GM18873 (cell line): ENCODE data around the gene HGS.

ENCODE experiments used
- ATAC-seq: cut with Tn5 transposase; IDR thresholded peaks from one replicate; pipeline ENCODE4 v1.9.1; 2021; ENCODE audit warnings: mild to moderate bottlenecking, moderate library complexity, moderate number of reproducible peaks; ENCODE audit not compliant: unreplicated experiment, low FRiP score

HGS gene

GRCh38 chr17:81702934-81703746 is 19.3 kb downstream of the HGS start, which contains the start of gene MRPL12:
Gene MRPL12, plus strand, starts transcription at chr17:81703367. Its CDS starts 135 bp downstream, at chr17:81703502.
- peak; percentile 75 for ATAC-seq

DNA sequence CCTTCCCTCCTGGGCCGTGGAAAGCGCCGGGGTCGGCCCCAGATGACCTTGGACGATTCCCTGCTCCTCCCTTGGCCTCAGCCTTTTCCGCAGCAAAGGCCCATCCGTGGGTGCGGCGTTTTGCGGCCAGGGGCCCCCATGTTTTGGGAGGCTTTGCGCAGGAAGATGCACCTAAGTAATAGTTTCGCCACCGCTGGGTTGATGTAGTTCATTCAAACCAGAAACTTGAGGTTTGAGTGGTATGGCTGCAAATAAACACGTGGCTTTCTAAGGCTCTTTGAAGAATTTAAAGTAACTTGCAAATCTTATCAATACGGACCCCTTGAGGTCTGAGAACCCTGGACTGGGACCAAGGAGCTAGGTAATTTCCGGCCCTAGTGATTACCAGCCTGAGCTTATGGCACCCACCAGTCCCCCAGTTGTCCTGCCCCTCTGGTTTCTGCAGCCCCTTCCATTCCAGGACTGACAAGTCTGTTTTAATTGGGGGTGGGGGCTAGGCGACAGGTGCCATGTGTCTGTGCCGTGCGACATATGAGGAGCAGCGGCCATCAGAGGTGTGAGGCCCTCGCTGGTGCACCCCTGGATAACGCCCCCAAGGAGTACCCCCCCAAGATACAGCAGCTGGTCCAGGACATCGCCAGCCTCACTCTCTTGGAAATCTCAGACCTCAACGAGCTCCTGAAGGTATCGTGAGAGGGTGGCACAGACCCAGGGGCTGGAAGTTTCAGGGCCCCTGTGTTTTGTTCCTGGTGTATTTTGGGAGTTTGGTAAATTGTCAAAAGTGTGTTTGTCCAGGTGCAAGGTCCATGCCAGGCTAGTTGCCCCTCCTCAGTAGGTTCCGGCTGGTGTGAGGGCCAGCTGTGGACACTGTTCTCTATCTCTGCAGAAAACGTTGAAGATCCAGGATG is 20.2 kb downstream of the HGS start:
- ATAC-seq, result no peak

DNA sequence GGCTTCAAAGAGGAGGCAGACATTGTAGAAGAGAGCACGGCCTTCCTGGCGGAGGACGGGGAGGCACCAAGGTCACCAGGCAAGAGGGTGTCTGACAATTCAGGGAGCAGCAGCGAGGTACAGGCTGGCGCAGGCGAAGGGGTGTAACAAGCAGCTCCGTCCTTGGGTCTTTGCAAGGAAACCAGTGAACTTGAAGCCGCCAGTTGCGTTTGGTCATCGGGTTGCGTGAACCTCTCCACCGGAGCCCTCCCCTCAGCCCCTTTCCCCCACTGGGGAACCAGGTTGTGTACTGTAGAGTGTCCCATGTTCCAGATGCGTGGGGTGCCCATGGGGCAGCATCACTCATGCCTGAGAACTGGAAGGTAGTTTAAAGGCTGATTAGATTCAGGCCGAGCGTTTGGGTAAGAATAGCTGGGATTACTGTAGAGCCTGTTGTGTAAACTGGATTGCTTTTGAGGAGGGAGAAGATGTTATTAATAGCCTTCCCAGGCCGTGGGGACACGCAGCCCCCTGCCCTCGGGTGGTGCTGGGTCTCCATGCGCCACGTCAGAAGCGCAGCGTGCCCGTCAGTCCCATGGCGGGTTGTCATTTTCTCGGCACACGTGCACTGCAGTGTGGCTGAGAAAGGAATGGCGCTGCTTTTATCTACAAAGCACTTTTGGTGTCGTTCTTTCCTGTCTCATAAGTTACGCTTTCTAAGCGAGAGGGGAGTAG is 21.9 kb downstream of the HGS start:
- ATAC-seq, result no peak

DNA sequence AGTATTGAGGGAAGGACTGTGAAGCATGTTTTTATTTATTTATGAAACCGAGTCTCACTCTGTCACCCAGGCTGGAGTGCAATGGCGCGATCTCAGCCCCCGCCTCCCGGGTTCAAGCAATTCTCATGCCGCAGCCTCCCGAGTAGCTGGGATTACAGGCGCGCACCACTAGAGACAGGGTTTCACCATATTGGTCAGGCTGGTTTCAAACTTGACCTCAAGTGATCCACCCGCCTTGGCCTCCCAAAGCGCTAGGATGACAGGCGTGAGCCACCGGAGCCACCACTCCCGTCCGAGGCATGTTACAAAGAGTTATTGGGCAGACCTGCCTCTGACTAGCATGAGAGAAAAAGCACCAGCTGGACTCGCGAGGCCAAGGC is 22.4 kb downstream of the HGS start:
- ATAC-seq, result no peak

DNA sequence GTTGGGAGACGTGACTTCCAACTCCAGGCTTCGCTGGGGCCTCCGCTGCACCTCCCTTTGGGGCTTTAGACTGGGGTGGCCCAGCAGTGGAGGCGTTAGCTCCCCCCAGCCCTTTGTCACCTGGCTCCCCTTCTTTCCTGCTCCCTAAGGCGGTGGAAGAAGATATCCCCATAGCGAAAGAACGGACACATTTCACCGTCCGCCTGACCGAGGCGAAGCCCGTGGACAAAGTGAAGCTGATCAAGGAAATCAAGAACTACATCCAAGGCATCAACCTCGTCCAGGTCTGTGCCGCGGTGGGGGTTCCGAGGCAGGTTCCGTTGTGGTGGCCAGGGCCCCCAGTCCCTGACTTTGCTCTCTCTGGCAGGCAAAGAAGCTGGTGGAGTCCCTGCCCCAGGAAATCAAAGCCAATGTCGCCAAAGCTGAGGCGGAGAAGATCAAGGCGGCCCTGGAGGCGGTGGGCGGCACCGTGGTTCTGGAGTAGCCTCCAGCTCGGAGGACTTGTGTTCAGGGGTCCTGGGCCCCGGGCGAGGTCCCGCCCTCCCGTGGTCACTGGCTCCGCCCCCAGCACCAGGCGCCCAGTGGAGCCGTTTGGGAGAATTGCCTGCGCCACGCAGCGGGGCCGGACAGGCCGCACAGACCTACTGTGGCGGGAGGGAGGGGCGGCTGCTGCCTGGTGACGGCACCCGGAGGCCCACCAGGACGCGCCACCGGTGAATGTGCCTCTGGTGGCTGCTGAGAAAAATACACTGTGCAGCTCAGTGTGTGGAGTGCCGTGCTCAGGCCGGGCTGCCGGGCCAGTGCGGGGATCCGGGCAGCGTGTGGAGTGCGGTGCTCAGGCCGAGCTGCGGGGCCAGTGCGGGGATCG is 23.2 kb downstream of the HGS start:
- no peak for ATAC-seq

- ATAC-seq, result no peak
Measured at GRCh38 chr17:81707725-81708646, 24.2 kb downstream of the HGS start.

- ATAC-seq, result no peak
Measured at GRCh38 chr17:81708739-81709185, 25.0 kb downstream of the HGS start.

DNA sequence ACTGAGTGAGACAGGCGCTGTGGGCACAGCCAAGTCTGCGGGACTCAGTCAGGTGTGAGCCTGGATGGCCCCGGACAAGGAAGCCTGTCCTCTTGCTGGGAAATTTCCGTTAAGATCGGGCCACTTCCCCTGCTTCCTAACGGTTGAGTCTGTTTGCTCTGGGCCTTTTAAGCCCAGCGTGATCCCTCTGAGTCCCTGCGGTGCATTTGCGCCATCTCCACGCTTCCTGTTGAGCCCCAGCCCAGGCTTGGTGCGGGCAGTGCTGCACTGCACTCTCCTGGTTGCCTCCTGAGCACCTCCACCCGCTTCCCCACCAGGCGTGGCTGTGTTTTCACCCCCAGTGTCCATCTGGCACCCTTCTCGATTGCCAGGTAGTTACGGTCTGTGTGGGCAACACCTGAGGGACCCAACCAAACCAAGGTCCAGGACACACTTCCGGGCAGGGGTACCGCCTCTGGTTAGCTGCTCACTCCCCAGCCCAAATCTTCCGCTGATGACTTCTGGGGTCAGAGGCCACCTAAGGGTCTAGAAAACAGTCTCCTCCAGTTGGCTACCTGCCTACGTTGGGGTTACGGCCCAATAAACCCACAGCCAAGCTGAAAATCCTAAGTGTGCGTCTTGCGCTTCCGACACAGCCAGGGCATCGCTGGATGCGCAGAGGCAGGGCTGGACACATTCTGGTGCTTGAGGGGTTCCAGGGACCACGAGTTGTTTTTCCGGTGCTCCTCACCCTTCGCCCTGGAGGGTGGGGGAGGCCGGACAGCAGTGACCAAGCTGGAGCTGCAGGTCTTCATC is 26.9 kb downstream of the HGS start:
- no peak for ATAC-seq

GRCh38 chr17:81711814-81712467 is 28.1 kb downstream of the HGS start, which contains the start of gene SLC25A10:
Gene SLC25A10, plus strand, starts transcription at chr17:81712284. Its CDS starts 143 bp downstream, at chr17:81712427.
- no peak for ATAC-seq

GRCh38 chr17:81712468-81713003 is 28.7 kb downstream of the HGS start:
- no peak for ATAC-seq

DNA sequence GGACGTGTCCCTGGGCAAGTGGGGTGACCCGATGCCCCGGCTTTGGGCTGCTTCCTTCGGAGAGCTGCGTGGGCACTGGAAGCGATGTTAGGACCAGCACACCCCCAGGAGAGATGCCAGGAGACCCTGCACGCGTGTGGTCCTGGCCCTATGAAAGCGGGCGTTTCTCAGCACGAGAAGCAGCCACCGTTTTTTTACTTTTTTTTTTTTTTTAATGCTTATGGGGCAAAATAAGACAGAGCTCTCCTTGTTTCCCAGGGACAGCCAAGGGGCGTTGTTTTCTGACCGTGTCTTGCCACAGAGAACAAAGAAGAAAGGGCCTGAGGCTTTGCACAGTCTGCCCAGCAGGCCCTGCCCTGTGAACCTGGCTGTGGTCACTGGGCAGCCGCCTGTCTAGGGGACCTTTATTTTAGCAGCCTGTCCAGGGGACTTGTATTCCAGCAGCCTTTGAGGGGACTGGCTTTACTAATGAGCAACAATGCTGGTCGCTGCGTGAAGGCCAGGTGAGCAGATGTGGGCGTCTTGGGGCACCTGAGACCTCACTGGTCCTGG is 29.3 kb downstream of the HGS start:
- no peak for ATAC-seq

DNA sequence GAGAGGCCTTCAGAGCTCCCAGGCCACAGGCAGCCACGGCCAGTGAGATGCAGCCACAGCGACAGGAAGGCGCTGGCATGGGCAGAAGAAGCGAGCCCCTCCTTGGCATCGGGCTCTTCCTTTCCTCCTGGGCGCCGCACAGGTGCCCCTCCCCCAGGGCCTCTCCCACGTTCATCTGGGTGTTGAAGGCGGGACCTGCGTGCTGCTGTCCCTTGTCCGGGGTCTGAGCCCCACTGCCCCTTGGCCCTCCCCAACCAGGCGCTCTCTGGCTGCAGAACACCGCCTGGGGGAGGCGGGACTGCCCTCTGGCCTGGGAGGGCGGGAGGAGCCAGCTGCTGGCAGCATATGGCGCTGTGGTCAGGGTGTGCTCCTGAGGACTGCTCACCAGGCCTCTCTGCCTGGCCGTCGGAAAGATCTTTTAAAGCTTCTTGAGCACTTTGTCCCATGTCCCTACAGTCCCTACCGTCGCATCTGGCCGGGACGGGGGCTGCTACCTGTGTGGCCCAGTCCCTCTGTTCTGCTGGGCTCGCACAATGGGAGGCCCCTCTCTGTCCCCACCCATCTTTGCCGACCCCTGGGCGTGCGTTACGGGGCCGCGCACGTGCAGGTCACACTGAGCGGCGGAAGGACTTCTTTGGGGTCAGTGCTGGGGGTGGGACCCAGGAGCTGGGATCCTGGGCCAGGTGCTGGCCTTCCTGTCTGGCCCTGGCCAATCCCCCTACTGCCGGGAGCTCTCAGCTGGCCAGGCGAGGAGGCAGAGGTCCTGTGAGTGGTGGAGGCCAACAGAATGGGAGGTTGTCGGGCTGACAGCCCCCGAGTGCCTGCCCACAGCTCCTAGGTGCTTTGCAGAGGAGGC is 30.0 kb downstream of the HGS start:
- no peak for ATAC-seq

- ATAC-seq, result no peak
Measured at GRCh38 chr17:81714412-81715106, 30.7 kb downstream of the HGS start.

DNA sequence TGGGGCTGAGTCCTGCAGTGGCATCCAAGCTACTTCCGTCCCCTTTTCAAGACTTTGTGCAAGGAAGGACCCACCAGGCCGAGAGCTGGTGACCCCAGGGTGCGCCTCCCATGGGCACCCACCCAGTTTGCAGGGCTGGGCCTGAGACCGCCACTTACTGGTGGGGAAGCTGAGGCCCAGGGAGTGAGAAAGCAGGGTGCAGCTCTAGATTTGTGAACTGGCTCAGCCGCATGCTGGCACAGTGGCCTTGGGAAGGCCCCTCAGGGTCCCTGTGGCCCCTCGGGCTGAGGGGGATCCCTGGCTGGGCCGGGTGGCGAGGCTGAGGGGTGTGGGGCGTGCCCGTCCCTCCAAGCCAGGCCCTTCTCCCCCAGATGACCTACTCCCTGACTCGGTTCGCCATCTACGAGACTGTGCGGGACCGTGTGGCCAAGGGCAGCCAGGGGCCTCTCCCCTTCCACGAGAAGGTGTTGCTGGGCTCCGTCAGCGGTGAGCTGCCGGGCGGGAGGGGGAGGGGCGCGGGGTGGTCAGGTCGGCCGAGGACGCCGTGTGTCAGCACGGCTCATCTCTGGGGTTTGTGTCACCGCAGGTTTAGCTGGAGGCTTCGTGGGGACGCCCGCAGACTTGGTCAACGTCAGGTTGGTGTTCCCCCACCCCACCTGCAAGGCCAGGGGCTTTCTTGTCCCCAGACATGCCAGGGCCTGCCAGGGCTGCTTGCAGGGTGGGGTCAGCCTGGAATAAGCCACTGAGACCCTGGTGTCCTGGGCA is 31.5 kb downstream of the HGS start:
- no peak for ATAC-seq
